CD4-positive, alpha-beta memory T cell (primary cell): ENCODE measurements around the gene TWF2. TPM values are rescaled to one million over a fixed set of nuclear protein-coding genes. Genes with fewer than 3 reads are reported as not detected.

Source experiments
- CTCF ChIA-PET: fragments of 350-600 bp; sonication (Branson Sonifier 250); formaldehyde crosslinking; loops from one replicate; lab custom pipeline; 2021; ENCODE audit warnings: inconsistent platforms; ENCODE audit not compliant: partially characterized antibody; lab: Charles Lee
- POLR2A ChIA-PET: fragments of 350-600 bp; sonication (Branson Sonifier 250); formaldehyde crosslinking; loops from one replicate; lab custom pipeline; 2021; ENCODE audit not compliant: partially characterized antibody; lab: Charles Lee
- DNase-seq, 5 donors: peaks; one replicate each; pipeline versions ENCODE4 v3.0.0 to v3.0.0-alpha.2; 2020 to 2022; ENCODE audit warnings: mixed read lengths in 1 of 5
- H3K27ac ChIP-seq: one replicate; pipeline ENCODE4 v1.7.0; 2013; ENCODE audit warnings: low read depth, low read length
- H3K27me3 ChIP-seq: 2 replicates; pipeline ENCODE4 v1.7.0; 2013; ENCODE audit warnings: mild to moderate bottlenecking, low read length, moderate library complexity; ENCODE audit not compliant: insufficient read depth
- H3K36me3 ChIP-seq: 2 replicates; pipeline ENCODE4 v1.7.0; 2013; ENCODE audit warnings: mild to moderate bottlenecking, low read length, moderate library complexity; ENCODE audit not compliant: insufficient read depth
- H3K4me1 ChIP-seq: 2 replicates; pipeline ENCODE4 v1.7.0; 2013; ENCODE audit warnings: mild to moderate bottlenecking, low read length, moderate library complexity; ENCODE audit not compliant: insufficient read depth
- H3K4me3 ChIP-seq, 2 donors: one replicate each; pipeline ENCODE4 v1.7.0; 2013; ENCODE audit warnings: low read length in 2 of 2, mild to moderate bottlenecking in 1 of 2
- H3K9me3 ChIP-seq, 2 donors: one replicate each; pipeline ENCODE4 v1.7.0; 2013; ENCODE audit warnings: low read length in 2 of 2, control low read depth in 1 of 2; ENCODE audit not compliant: control insufficient read depth in 1 of 2
- H3K27ac Mint-ChIP-seq, 7 donors: one replicate each; pipeline ENCODE4 v1.8.0; 2020 to 2021; ENCODE audit warnings: mixed read lengths in 7 of 7, mild to moderate bottlenecking in 6 of 7, inconsistent platforms in 3 of 7, moderate library complexity in 3 of 7
- H3K27me3 Mint-ChIP-seq, 2 donors: one replicate each; pipeline ENCODE4 v1.8.0; 2020 to 2021; ENCODE audit warnings: mixed read lengths in 2 of 2
- H3K36me3 Mint-ChIP-seq, 2 donors: one replicate each; pipeline ENCODE4 v1.8.0; 2020 to 2021; ENCODE audit warnings: mixed read lengths in 2 of 2, inconsistent platforms in 1 of 2, mild to moderate bottlenecking in 1 of 2
- H3K4me1 Mint-ChIP-seq, 4 donors: one replicate each; pipeline ENCODE4 v1.8.0; 2020 to 2021; ENCODE audit warnings: mixed read lengths in 4 of 4, mild to moderate bottlenecking in 1 of 4
- H3K4me3 Mint-ChIP-seq, 8 donors: one replicate each; pipeline ENCODE4 v1.8.0; 2020 to 2021; ENCODE audit warnings: mixed read lengths in 8 of 8, mild to moderate bottlenecking in 7 of 8, moderate library complexity in 6 of 8, inconsistent platforms in 3 of 8
- H3K9me3 Mint-ChIP-seq, 8 donors: one replicate each; pipeline ENCODE4 v1.8.0; 2020 to 2021; ENCODE audit warnings: mixed read lengths in 8 of 8, mild to moderate bottlenecking in 5 of 8, inconsistent platforms in 3 of 8, moderate library complexity in 1 of 8
- intact Hi-C: fragments of 100-400 bp; cut with micrococcal nuclease; formaldehyde crosslinking; loops from one replicate; pipeline ENCODE4 v1.15.1; 2023
- polyA plus RNA-seq, 2 donors: library from polyadenylated mRNA; unstranded; fragments of 300-500 nt; fragmentation: Illumina TruSeq; gene quantifications; one replicate each; pipeline ENCODE4 v1.2.3, GENCODE V29; 2021
- total RNA-seq, 2 experiments: library from RNA; stranded (reverse); gene quantifications; one replicate each; pipeline ENCODE4 v1.2.3, GENCODE V29; 2021

TWF2 gene
- total and polyA plus RNA-seq, 4 experiments from 2014 or later, result 69.3 to 124 (median 98.9) TPM

- Histone ChIP-seq H3K27ac (peak within 1 kb of the TSS; percentile 90), H3K36me3 (peaks cover 29% of the 10 kb centered on the region), H3K27me3 (no peaks in the 10 kb centered on the region), H3K9me3 (no peaks in the 10 kb centered on the region), H3K4me3 (peak within 1 kb of the TSS; percentile 88 to 95), H3K4me1 (peaks cover 85% of the 10 kb centered on the region)
- H3K27me3 Mint-ChIP-seq, result no peaks in the 10 kb centered on the region
- ChIA-PET POLR2A (interaction anchor here (0.6 to 38.1 kb wide), 12 partner anchors 8 to 190 kb away, joined by 3 to 1950 read pairs (median 12); partner anchors contain the start of genes DUSP7, GLYCTK, TLR9 and TWF2), CTCF (interaction anchor here (1.7 to 31.1 kb wide), 6 partner anchors 6 to 93 kb away, joined by 3 to 684 read pairs (median 14); partner anchors contain the start of genes GLYCTK and WDR82)
- peak within 1 kb of the TSS; percentile 82 to 94 (median 90) for H3K4me3 Mint-ChIP-seq
- intact Hi-C loops, result loop anchor here (1.0 kb wide), 1 partner anchor 8 kb away; no protein-coding TSS in a partner anchor
- H3K4me1 Mint-ChIP-seq, result peaks cover 53 to 90% (median 72%) of the 10 kb centered on the region in 4 donors
- peak within 1 kb of the TSS; percentile 95 to 97 (median 96) for H3K27ac Mint-ChIP-seq
- DNase-seq, result peak; percentile 71 to 84 (median 79)
- peaks cover 34 to 46% of the 10 kb centered on the region in 2 donors for H3K36me3 Mint-ChIP-seq
- H3K9me3 Mint-ChIP-seq, result no peaks in the 10 kb centered on the region
These were observed 6.6 kb upstream of the TWF2 start, which contains the start of gene PPM1M for GRCh38 chr3:52245322-52246263. Gene PPM1M (plus strand): TSS chr3:52245759. CDS start chr3:52245825, 66 bp downstream.

GRCh38 chr3:52243791-52244628 is 5.1 kb upstream of the TWF2 start:
- Mint-ChIP-seq H3K9me3 (no peaks in the 10 kb centered on the region), H3K27me3 (no peaks in the 10 kb centered on the region), H3K4me3 (peak overlapping the region; percentile 75 to 87 (median 82)), H3K27ac (peak overlapping the region; percentile 92 to 97 (median 95)), H3K36me3 (peaks cover 20 to 38% of the 10 kb centered on the region in 2 donors), H3K4me1 (peaks cover 49 to 90% (median 69%) of the 10 kb centered on the region in 4 donors)
- H3K4me1 ChIP-seq, result peaks cover 79% of the 10 kb centered on the region
- no peaks in the 10 kb centered on the region for H3K27me3 ChIP-seq
- POLR2A ChIA-PET, result interaction anchor here (0.7 to 38.1 kb wide), 6 partner anchors 10 to 37 kb away, joined by 3 to 1950 read pairs (median 19); partner anchors contain the start of genes GLYCTK, TLR9 and WDR82
- no peak overlapping the region for H3K4me3 ChIP-seq
- DNase-seq, result peak in 1 of 5 donors; percentile 69
- intact Hi-C loops, result no loop called here
- H3K36me3 ChIP-seq, result peaks cover 13% of the 10 kb centered on the region
- peak overlapping the region; percentile 90 for H3K27ac ChIP-seq
- CTCF ChIA-PET, result interaction anchor here (0.8 to 31.1 kb wide), 7 partner anchors 8 to 95 kb away, joined by 3 to 684 read pairs (median 12); partner anchors contain the start of genes GLYCTK and WDR82
- no peaks in the 10 kb centered on the region for H3K9me3 ChIP-seq

- H3K4me1 Mint-ChIP-seq, result peaks cover 44 to 88% (median 64%) of the 10 kb centered on the region in 4 donors
- intact Hi-C loops, result no loop called here
- no peaks in the 10 kb centered on the region for H3K9me3 ChIP-seq
- no peaks in the 10 kb centered on the region for H3K27me3 Mint-ChIP-seq
- H3K36me3 ChIP-seq, result no peaks in the 10 kb centered on the region
- H3K36me3 Mint-ChIP-seq, result peaks cover 7 to 25% of the 10 kb centered on the region in 2 donors
- peaks cover 74% of the 10 kb centered on the region for H3K4me1 ChIP-seq
- peak overlapping the region in 3 of 8 donors; percentile 3 to 45 (median 10) for H3K4me3 Mint-ChIP-seq
- peak overlapping the region; percentile 15 for H3K27ac ChIP-seq
- CTCF ChIA-PET, result interaction anchor here (6.3 to 31.1 kb wide), 2 partner anchors 10 to 36 kb away, joined by 74 to 684 read pairs; partner anchors contain the start of genes GLYCTK and WDR82
- POLR2A ChIA-PET, result interaction anchor here (1.0 to 38.1 kb wide), 4 partner anchors 10 to 39 kb away, joined by 3 to 1950 read pairs (median 117); partner anchors contain the start of genes GLYCTK and WDR82
- no peaks in the 10 kb centered on the region for H3K27me3 ChIP-seq
- no peak for DNase-seq
- peak overlapping the region; percentile 75 to 94 (median 82) for H3K27ac Mint-ChIP-seq
- H3K9me3 Mint-ChIP-seq, result no peaks in the 10 kb centered on the region
- no peak overlapping the region for H3K4me3 ChIP-seq
These were observed 3.1 kb upstream of the TWF2 start for GRCh38 chr3:52242039-52242438.

- Mint-ChIP-seq H3K4me3 (peak overlapping the region; percentile 93 to 99 (median 97)), H3K4me1 (peaks cover 44 to 88% (median 64%) of the 10 kb centered on the region in 4 donors), H3K9me3 (no peaks in the 10 kb centered on the region), H3K27ac (peak overlapping the region; percentile 82 to 98 (median 93)), H3K36me3 (peaks cover 0 to 17% of the 10 kb centered on the region in 2 donors), H3K27me3 (no peaks in the 10 kb centered on the region)
- ChIA-PET POLR2A (interaction anchor here (1.1 to 38.1 kb wide), 9 partner anchors 7 to 171 kb away, joined by 4 to 1950 read pairs (median 18); partner anchors contain the start of genes GLYCTK, PPM1M, TLR9 and WDR82), CTCF (interaction anchor here (1.0 to 31.1 kb wide), 9 partner anchors 9 to 98 kb away, joined by 3 to 684 read pairs (median 9); partner anchors contain the start of genes GLYCTK, TLR9 and WDR82)
- Histone ChIP-seq H3K9me3 (no peaks in the 10 kb centered on the region), H3K27ac (peak overlapping the region; percentile 92), H3K27me3 (no peaks in the 10 kb centered on the region), H3K4me1 (peaks cover 74% of the 10 kb centered on the region), H3K36me3 (no peaks in the 10 kb centered on the region), H3K4me3 (no peak overlapping the region)
- intact Hi-C loops, result no loop called here
- peak in 2 of 5 donors; percentile 28 to 43 for DNase-seq
These were observed 2.0 kb upstream of the TWF2 start for GRCh38 chr3:52240886-52241370.

GRCh38 chr3:52240059-52240885 is 1.3 kb upstream of the TWF2 start:
- Histone ChIP-seq H3K4me1 (peaks cover 79% of the 10 kb centered on the region), H3K36me3 (peaks cover 4% of the 10 kb centered on the region), H3K4me3 (peak overlapping the region; percentile 18 to 93), H3K27me3 (no peaks in the 10 kb centered on the region), H3K27ac (peak overlapping the region; percentile 92), H3K9me3 (no peaks in the 10 kb centered on the region)
- H3K9me3 Mint-ChIP-seq, result no peaks in the 10 kb centered on the region
- no peaks in the 10 kb centered on the region for H3K27me3 Mint-ChIP-seq
- intact Hi-C loops, result no loop called here
- CTCF ChIA-PET, result interaction anchor here (1.0 to 31.1 kb wide), 10 partner anchors 9 to 99 kb away, joined by 3 to 684 read pairs (median 9); partner anchors contain the start of genes GLYCTK, TLR9 and WDR82
- POLR2A ChIA-PET, result interaction anchor here (1.1 to 38.1 kb wide), 11 partner anchors 8 to 172 kb away, joined by 3 to 1950 read pairs (median 11); partner anchors contain the start of genes GLYCTK, PPM1M, TLR9 and WDR82
- DNase-seq, result peak in 4 of 5 donors; percentile 45 to 80 (median 49)
- peak overlapping the region; percentile 93 to 99 (median 97) for H3K4me3 Mint-ChIP-seq
- peaks cover 48 to 92% (median 68%) of the 10 kb centered on the region in 4 donors for H3K4me1 Mint-ChIP-seq
- peak overlapping the region; percentile 82 to 98 (median 93) for H3K27ac Mint-ChIP-seq
- peaks cover 0 to 17% of the 10 kb centered on the region in 2 donors for H3K36me3 Mint-ChIP-seq
